C4-2B (cell line): ENCODE results near the gene ZNF48.

Experiments used
- H3K27ac ChIP-seq: fragments of 450-650 bp; 2 replicates; pipeline ENCODE4 v1.5.1; 2017
- CTCF ChIP-seq: fragments of 450-650 bp; conservative IDR thresholded peaks from 2 replicates; pipeline ENCODE4 v1.5.1; 2017; ENCODE audit warnings: mild to moderate bottlenecking
- ZFX ChIP-seq: fragments of 450-650 bp; IDR thresholded peaks from 2 replicates; pipeline ENCODE4 v1.6.1; 2017

The ZNF48 gene

GRCh38 chr16:30406795-30407101 is 11.5 kb downstream of the ZNF48 start:
- TF ChIP-seq ZFX: no peak
- TF ChIP-seq CTCF: no peak
- peak overlapping the region; percentile 74 for H3K27ac ChIP-seq

GRCh38 chr16:30407102-30407803 is 12.0 kb downstream of the ZNF48 start, which contains the start of gene ZNF771:
Gene ZNF771 (plus strand): TSS chr16:30407606. CDS start chr16:30408054, 448 bp downstream.
- H3K27ac ChIP-seq: peak within 1 kb of the TSS; percentile 74
- TF ChIP-seq CTCF: no peak
- TF ChIP-seq ZFX: peak; percentile 76

- peak overlapping the region; percentile 74 for H3K27ac ChIP-seq
- no peak; the same call in none of the 2 replicates for TF ChIP-seq ZFX
- TF ChIP-seq CTCF: no peak
Observed at GRCh38 chr16:30407804-30408534, 12.7 kb downstream of the ZNF48 start.

- peak overlapping the region; percentile 3; the same call in 1 of the 2 replicates for H3K27ac ChIP-seq
- TF ChIP-seq ZFX (no peak), CTCF (peak; percentile 95)
Observed at GRCh38 chr16:30409125-30410060, 14.2 kb downstream of the ZNF48 start.

GRCh38 chr16:30413112-30413806 is 18.0 kb downstream of the ZNF48 start:
- no peak overlapping the region for H3K27ac ChIP-seq
- TF ChIP-seq CTCF: no peak
- TF ChIP-seq ZFX: no peak

GRCh38 chr16:30414159-30414558 is 18.9 kb downstream of the ZNF48 start:
- TF ChIP-seq CTCF (no peak), ZFX (no peak)
- H3K27ac ChIP-seq: no peak overlapping the region
